ENCODE measurements around the gene LPCAT1.

The LPCAT1 gene

DNA sequence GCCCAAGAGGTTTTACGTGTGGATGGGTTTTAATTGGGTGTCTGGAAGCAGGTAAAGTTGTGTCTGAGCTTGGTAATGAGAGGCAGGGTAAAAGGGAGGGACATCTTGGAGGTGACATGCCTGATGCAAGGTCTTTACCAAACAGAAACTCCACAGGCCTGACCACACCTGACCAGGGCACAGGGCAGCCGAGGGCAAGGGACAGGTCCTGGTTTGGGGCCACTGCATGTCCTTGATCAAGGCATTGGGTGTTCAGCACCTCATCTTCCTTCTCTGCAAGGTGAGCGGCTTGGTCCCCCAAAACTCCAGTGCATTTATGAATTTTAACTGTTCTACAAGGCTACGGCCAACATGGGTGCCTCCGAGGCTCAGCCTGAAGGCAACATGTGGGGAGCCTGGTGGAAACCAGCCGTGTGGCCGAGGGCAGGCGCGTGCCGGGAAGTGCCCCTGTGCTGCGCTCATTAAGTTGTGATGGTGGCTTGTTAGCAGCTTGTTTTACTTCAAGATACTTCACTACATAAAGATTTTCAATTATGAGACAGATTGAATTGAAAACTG is 30.7 kb upstream of the LPCAT1 start:
- Histone ChIP-seq H3K27me3 (no peaks in the 10 kb centered on the region; the same call in 1 of the 2 replicates), H3K9me3 (no peaks in the 10 kb centered on the region), H3K4me3 (ENCODE audit: low read depth, low read length) (no peak overlapping the region), H3K4me1 (no peaks in the 10 kb centered on the region), H3K36me3 (no peaks in the 10 kb centered on the region)
- TF ChIP-seq, protein P1, sequence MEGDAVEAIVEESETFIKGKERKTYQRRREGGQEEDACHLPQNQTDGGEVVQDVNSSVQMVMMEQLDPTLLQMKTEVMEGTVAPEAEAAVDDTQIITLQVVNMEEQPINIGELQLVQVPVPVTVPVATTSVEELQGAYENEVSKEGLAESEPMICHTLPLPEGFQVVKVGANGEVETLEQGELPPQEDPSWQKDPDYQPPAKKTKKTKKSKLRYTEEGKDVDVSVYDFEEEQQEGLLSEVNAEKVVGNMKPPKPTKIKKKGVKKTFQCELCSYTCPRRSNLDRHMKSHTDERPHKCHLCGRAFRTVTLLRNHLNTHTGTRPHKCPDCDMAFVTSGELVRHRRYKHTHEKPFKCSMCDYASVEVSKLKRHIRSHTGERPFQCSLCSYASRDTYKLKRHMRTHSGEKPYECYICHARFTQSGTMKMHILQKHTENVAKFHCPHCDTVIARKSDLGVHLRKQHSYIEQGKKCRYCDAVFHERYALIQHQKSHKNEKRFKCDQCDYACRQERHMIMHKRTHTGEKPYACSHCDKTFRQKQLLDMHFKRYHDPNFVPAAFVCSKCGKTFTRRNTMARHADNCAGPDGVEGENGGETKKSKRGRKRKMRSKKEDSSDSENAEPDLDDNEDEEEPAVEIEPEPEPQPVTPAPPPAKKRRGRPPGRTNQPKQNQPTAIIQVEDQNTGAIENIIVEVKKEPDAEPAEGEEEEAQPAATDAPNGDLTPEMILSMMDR (IDR thresholded peaks at IDR 0.05; ENCODE audit: low read depth, low read length): no peak
- DNase-seq: no peak

DNA sequence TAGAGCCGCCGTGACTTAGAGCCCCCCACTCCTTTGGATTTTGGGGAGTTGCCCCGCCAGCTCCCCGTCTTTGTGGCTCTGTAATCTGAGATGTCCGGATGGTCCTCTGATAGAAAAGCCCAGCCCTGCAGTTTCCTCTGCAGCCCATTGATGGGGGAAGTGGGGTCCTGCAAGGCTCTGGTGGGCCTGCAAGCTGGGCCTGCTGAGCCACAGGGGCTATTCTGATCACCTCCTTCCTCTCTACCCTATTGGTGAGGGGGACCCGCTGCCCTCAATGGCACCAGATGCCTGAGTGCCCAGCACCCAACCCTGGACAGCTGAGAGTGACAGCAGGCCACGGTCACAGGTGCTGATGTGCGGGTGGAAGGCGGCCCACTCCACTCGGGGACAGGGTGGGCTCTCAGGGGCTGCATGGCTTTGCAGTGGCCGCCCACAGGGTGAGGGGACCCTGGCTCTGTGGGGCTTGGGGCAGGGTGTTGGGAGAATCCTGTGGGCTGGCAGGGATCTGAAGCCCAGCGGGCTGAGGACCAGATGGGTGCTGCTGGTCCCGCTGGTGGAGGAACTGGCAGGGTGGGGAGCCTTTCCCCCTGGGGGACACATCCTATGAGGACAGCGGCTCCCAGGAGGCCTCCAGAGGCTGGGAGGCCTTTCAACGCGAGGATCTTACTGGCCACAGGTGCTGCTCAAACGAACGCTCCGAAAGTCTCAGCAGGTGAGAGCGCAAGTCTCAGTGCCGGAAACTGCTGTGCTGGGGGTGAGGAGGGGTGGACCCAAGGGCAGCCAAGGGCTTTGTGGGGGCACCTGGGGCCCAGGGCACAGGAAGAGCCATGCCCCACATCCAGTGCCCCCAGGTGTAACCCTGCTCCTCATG is 30.0 kb upstream of the LPCAT1 start:
- Histone ChIP-seq H3K4me3 (ENCODE audit: low read depth, low read length) (no peak overlapping the region), H3K27me3 (no peaks in the 10 kb centered on the region; the same call in 1 of the 2 replicates), H3K9me3 (no peaks in the 10 kb centered on the region), H3K4me1 (no peaks in the 10 kb centered on the region), H3K36me3 (no peaks in the 10 kb centered on the region)
- TF ChIP-seq, protein P1 (IDR thresholded peaks at IDR 0.05; ENCODE audit: low read depth, low read length): no peak
- no peak for DNase-seq

DNA sequence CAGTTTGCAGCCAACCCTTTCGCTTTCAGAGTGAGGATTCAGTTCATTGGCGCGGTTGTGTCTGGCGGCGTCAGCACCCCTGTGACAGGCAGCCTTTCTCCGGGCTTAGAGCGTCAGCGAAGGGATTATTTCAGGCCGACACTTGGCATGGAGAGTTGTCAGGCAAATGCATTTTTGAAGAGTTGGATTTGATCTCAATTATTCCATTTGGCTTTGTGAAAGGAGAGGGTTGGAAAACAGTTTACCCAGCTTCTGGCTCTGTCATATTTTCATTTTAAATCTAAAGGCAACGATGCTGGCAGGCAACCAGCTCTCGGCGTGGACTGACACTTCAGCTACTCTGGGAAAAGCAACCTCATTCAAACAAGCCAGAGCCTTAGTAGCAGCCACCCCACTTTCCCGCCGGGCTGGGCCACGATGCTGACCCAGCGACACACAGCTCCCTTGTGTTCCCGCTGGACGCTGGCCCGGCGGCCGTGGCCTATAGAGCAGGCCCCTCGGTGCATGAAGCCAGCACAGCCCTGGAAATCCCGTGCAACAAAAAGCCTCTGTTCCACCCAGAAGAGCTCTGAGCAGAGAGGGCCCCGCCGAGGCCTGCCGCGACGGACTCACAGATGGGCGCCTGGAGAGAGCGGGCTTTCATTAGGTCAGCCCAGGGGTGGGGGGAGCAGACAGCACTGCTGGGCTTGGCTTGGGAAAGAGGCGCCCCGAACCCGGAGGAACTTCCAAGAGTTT is 28.9 kb upstream of the LPCAT1 start:
- Histone ChIP-seq H3K36me3 (no peaks in the 10 kb centered on the region), H3K4me3 (ENCODE audit: low read depth, low read length) (no peak overlapping the region), H3K9me3 (no peaks in the 10 kb centered on the region), H3K27me3 (peaks cover 5% of the 10 kb centered on the region; the same call in 1 of the 2 replicates), H3K4me1 (no peaks in the 10 kb centered on the region)
- DNase-seq: no peak
- TF ChIP-seq, protein P1 (IDR thresholded peaks at IDR 0.05; ENCODE audit: low read depth, low read length): no peak

DNA sequence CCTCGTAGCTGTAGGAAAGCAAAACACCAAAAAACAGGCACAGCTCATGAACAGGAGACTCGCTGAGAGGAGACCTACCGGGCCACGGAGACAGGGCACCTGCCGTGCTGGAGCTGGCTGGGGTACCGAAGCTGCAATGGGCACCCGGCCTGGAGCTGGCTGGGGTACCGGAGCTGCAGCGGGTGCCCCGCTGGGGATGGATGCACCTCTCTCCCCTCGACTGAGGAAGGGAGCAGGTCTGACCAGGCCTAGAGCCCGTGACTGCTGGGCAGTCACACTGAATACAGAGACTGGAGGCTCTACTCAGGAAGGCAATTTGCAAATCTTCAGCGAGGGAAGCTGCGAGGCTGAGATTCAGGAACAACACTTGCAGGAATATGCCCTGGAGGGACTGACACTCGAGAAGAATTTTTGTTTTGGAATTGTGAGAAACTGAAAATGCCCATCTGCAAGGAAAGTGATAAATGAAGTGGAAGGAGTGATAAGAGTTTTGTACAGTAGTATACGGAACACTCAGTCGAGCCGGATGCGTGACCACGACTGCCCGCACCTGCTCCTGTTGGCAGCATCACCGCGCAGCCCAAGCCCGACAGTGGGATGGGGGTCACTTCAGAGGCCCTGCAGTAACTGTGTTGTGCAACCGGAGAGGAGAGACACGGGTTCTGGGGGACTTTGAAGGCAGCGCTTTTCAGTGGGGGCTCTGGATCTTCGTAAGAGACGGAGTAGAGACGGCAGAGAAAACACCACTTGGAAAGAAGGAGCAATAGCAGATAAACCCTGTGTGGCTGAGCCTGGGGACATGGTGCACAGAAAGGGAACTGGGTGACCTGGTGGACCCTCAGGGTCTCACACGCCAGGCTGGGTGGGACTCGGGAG is 27.9 kb upstream of the LPCAT1 start:
- H3K36me3 ChIP-seq: no peaks in the 10 kb centered on the region
- H3K4me3 ChIP-seq (ENCODE audit: low read depth, low read length): no peak overlapping the region
- no peaks in the 10 kb centered on the region for H3K4me1 ChIP-seq
- peaks cover 5% of the 10 kb centered on the region; the same call in 1 of the 2 replicates for H3K27me3 ChIP-seq
- no peak for DNase-seq
- TF ChIP-seq, protein P1 (IDR thresholded peaks at IDR 0.05; ENCODE audit: low read depth, low read length): no peak
- H3K9me3 ChIP-seq: no peaks in the 10 kb centered on the region

DNA sequence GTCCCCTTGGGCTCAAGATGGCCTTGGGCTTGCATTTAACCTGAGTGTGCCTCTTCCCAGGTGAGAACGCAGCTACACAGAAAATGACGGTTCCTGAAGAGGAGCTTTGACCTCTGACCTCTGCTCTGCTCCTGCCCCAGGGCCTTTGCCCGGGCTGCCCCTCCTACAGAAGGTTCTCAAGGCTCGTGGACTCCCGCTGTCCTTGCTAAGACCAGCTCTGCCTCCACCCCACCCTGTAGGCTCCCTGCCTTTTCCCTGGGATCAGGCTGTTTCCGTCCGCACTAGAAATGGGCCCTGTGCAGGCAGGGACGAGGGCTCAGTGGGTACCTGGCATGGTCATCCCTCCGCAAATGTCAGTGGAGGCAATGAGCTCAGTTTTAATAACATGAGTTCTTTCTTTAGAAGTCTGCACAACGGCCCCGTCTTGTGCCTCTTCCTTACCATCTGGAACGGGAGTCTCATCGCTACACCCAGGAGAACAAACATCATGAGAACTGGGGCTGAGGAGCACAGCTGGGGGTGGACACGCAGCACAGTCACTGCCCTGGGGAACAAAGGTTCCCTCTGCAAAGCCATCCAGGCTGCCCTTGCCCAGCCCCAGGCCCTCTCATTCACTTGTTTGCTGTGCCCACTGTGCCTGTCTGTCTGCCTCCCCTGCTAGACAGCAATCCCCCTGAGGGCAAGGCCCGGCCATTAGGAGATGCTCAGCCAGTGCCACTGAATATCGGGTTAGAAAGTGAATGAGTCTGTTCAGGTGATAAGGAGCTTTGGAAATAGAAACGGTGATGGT is 26.7 kb upstream of the LPCAT1 start:
- H3K36me3 ChIP-seq: no peaks in the 10 kb centered on the region
- no peaks in the 10 kb centered on the region for H3K4me1 ChIP-seq
- TF ChIP-seq, protein P1 (IDR thresholded peaks at IDR 0.05; ENCODE audit: low read depth, low read length): no peak
- H3K27me3 ChIP-seq: peaks cover 5% of the 10 kb centered on the region; the same call in 1 of the 2 replicates
- H3K9me3 ChIP-seq: no peaks in the 10 kb centered on the region
- no peak overlapping the region for H3K4me3 ChIP-seq (ENCODE audit: low read depth, low read length)
- DNase-seq: no peak

Measured in BE2C (cell line).